Posterior cingulate gyrus (tissue), 11 donors: ENCODE measurements around the gene MMP23B.
"Not testable (repeated sequence)": the region's sequence is repeated elsewhere in the genome, so short reads cannot be mapped to it uniquely, and the experiment has no call there.

Experiments
- DNase-seq, 10 donors: peaks; one replicate each; pipeline versions ENCODE4 v3.0.0 to v3.0.0-alpha.2; 2020 to 2021; ENCODE audit warnings: mixed read lengths in 3 of 10
- intact Hi-C: fragments of 100-400 bp; cut with DNase I; formaldehyde crosslinking; loops from one replicate; pipeline ENCODE4 v1.15.1; 2023

MMP23B gene

GRCh38 chr1:1629430-1630190, 2.4 kb upstream of the MMP23B start:
- peak in 4 of 10 donors; percentile 24 to 76 (median 62) for DNase-seq
- intact Hi-C loops, result no loop called here

- intact Hi-C loops, result no loop called here
- DNase-seq, result peak in 9 of 10 donors; percentile 34 to 96 (median 68)
Measured at GRCh38 chr1:1630191-1630964, 1.6 kb upstream of the MMP23B start.

DNA sequence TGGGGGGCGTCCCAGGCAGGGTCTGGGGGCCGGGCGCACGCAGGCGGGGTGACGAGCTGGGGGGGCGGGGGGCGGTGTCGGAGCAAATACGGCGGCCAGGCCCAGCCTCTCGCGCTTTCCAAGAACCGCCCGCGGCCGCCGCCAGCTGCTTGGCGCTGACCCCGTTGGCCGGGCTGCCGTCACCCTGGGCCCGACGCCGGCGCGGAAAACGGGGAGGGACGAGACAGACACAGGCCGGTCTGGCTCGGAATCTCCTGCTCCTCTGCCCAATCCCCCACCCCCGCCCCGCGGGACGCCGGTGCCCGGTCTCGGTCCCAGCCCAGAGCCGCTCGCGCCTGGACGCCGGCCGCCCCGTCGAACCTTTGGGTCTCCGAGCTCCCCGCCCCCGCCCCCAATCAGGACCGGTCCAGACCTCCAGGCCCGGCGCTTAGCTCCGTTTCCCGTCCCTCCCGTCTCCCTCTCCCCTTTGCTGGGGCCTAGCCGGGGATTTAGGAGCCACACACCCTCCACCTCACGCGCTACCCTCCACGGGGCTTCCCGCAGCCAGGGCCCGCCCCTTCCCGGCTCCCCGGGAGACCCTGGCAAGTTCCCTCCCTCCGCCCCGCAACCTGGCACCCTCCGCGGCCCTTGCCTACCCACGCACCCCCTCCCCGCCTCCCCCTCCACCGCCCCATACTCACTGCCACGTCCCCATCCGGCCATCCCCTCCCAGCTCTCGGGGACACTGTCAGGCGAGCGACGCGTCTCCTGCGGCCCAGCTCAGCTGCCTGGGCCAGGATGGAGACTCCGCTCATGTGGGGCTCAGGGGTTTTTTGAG, 800 bp upstream of the MMP23B start:
- intact Hi-C loops, result no loop called here
- peak in 5 of 10 donors; percentile 34 to 91 (median 74) for DNase-seq

DNA sequence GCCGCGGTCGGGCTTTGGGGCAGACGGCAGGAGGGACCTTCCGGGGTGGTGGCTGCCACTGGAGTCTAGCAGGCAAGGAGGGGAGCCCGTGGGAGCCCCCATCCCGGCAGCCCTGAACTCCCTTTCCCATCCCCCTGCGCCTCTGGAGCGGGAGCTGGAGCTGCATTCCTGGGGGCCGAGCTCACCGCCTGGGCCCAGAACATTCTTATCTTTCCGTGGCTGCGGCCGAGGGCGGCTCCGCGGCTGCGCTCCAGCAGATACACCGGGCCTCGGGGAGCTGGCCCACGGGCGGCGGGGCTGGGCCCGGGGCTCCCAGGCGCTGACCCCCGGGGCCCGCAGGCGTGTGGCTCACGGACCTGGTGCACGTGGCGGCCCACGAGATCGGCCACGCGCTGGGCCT, 1.4 kb downstream of the MMP23B start:
- not testable (repeated sequence) for DNase-seq

DNA sequence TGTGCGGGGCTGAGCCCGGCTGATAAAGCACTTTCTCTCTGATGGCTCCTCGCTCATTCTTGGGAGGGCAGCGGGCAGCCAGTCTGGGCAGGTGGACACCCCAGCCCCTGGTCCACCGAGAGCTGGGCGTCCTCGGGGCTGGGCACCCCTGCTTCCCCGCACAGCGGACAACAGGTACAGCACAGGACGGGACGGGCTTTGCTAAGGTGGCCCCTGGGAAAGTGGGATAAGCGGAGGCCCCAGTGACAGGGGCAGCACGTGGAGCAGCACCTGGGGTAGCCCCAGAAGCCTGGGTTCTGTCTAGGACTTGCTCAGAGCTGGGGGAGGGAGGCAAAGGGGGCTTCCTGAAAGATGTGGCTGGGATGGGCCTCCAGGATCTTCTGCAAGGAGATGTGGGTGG, 2.6 kb downstream of the MMP23B start:
- DNase-seq, result peak in 3 of 10 donors; percentile 57 to 81 (median 75)
- intact Hi-C loops, result not testable (repeated sequence)

More for the DNA sequence above, 1.4 kb downstream of the MMP23B start:
- intact Hi-C loops, result not testable (repeated sequence)

DNA sequence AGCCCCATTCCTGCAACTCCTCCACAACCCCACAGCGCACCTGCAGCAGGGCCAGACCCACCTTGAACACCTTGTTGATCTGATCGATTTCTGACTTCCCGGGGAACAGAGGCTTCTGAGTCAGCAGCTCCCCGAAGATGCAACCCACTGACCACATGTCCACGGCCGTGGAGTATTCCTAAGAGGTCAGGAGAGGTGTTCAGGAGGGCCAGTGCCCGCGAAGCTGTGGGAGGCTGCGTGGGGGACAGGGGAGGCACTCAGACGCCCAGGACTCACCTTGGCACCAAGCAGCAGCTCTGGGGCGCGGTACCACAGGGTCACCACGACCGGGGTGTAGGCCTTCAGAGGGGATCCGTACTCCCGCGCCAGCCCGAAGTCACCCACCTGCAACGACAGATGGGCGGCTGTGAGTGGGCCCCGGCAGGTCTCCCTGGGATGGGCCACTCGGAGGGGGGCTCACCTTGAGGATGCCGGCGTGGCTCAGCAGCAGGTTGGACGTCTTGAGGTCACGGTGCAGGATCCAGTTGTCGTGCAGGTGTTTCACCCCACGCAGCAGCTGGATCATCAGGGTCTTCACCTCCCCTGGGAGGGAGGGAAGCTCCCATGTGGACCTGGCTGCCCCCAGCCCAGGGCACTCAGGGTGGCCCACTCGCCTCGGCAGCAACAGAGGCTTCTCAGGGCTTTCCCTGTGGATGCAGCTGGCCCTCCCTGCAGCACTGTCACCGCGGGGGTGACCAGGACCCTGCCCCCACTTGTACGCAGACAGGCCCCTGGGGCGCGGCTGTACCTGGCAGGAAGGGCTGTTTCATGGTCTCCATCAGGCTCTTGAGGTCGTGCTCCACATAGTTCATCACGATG, 4.9 kb downstream of the MMP23B start:
- intact Hi-C loops, result not testable (repeated sequence)

DNA sequence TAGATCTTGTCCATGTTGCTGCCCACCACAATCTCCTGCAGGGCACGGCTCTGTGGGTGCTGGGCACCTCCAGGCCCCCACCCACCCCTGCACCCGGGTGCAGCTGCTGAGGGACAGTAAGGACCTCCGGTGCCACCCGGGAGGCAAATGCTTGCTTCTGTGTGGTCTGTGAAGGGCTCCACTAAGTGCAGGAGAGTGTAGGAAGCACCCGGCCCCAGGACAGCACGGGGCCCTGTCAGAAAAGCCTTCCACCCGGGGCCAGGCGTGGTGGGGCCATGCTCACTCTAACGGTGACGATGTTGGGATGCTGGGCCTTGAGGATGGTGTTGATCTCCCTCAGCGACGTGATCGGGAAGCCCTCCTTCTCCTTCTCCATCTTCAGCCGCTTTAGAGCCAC, 5.5 kb downstream of the MMP23B start:
- intact Hi-C loops, result not testable (repeated sequence)
- DNase-seq, result peak in 2 of 10 donors; percentile 27 to 40

More for the DNA sequence above, 4.9 kb downstream of the MMP23B start:
- peak in 4 of 10 donors; percentile 20 to 71 (median 45) for DNase-seq

DNA sequence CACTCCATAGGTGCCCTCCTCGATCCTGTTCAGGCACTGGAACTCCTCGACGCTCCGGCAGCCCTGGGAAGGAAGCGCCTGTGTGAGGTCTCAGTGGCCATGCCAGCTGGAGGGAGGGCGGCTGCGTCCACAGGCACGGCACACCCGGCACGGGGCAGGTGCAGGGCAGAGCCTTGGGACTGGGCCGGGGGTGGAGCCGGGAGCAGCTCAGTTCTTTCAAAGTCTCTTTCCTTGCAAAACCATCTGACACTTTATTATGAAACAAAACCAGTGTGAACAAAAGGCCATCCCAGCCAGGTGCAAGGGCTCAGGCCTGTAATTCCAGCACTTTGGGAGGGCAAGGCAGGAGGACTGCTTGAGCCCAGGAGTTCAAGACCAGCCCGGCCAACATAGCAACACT, 6.6 kb downstream of the MMP23B start:
- intact Hi-C loops, result not testable (repeated sequence)
- DNase-seq, result peak in 4 of 10 donors; percentile 25 to 72 (median 64)

GRCh38 chr1:1639368-1639767, 7.4 kb downstream of the MMP23B start:
- intact Hi-C loops, result not testable (repeated sequence)
- peak in 1 of 10 donors; percentile 55 for DNase-seq

DNA sequence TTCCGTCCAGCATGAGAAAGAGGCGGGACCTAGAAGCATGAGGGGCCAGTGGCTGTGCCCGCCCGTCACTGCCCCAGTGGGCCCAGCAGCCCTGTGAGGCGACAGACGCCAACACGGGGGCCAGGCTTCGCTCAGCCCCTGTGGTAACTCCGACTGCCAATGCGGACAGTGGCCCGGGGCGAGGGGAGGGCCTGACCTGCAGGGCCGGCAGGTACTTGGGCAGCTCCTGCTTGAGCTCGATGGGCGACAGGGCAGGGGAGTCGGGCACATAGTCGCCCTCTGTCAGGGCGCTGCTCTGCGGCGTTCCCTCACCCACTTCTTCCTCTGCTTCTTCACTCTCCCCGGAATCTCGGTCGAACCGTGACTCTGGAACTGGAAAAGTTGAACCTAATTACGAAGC, 8.1 kb downstream of the MMP23B start:
- intact Hi-C loops, result not testable (repeated sequence)
- peak in 1 of 10 donors; percentile 57 for DNase-seq

DNA sequence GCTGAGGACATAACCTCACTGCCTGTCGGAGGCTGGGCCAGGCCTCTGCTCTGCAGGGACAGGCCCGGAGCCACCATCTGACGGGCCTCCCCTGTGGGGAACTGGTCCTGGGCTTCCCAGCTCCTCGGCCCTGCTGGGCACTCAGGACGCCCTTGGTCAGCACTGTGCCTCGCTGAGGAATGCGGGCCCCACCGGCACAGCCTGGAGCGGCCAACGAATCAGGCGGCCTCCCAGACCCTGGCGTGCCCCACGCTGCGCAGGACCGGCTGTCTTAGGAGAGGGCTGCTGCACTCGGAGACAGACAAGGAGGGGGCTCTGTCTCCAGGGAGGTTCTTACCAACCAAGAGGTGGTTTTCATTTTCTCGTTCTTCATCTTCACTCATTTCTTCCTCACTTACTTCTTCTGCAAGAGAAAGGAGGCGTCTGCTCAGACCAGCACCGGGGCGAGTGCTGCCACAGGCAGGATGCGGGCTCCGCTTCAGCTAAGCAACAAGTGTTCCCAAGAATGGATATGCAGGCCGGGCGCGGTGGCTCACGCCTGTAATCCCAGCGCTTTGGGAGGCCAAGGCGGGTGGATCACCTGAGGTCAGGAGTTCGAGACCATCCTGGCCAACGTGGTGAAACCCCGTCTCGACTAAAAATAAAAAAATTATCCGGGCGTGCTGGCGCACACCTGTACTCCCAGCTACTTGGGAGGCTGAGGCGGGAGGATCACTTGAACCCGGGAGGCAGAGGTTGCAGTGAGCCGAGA, 8.9 kb downstream of the MMP23B start:
- DNase-seq, result peak in 1 of 10 donors; percentile 32
- intact Hi-C loops, result not testable (repeated sequence)

GRCh38 chr1:1646326-1646725, 14.4 kb downstream of the MMP23B start:
- not testable (repeated sequence) for DNase-seq

DNA sequence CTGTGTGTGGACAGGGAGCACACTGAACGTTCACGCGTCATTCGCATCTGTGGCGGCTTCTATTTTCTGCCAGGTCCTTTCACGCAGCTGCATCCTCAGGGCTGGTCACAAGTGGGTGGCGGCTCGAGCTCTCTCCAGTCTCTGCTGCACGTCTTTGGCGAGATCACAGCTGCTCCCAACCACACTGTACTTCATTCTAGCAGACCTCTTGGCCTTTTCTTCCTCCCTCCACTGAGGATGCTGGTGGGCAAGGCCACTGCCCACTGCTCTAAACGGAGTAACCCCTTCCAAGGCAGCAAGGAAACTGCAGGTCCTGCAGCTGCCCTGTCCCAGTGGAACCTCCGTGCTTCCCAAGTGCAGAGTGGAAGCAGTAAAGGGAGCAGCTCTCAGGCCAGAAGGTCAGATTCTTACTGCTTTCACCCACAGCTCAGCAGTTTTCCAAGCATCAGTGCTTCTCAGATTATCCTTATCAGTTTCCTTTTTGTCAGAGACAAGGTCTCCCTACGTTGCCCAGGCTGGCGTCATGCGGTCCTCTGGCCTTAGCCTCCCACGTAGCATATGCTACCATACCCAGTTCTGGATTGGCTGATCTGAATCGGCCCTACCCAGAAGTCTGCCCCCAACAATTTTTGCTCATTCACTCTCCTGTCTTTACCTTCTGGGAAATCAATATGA, 15.7 kb downstream of the MMP23B start:
- peak in 1 of 10 donors; percentile 60 for DNase-seq
- intact Hi-C loops, result not testable (repeated sequence)

More at GRCh38 chr1:1646326-1646725, 14.4 kb downstream of the MMP23B start:
- intact Hi-C loops, result not testable (repeated sequence)

GRCh38 chr1:1648265-1648664, 16.3 kb downstream of the MMP23B start:
- DNase-seq, result peak in 1 of 10 donors; percentile 69
- intact Hi-C loops, result not testable (repeated sequence)

GRCh38 chr1:1658583-1659549, 26.9 kb downstream of the MMP23B start, which contains the start of gene CDK11B:
CDK11B (minus strand) TSS chr1:1659004; CDS start chr1:1657485, 1,519 bp downstream.
- DNase-seq, result peak; percentile 88 to 98 (median 95)
- intact Hi-C loops, result not testable (repeated sequence)

DNA sequence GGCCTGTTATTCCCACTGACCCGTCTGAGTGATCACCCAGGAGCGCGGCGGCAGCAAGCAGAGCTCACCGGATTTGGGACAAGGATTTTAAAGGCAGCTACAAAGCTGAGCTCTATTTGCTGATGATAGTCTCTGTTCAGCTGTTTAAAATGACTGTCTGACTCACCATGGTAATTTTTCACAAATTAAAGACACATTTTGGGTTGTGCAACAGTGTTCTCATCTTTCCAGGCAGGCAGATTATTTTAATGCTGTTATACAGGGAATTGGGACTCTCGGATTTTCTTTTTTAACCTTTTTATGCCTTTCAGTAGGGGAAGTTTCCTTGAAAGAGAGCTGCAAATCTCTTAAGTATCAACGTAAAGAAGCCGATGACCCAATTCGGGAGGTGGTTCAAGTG, 30.4 kb downstream of the MMP23B start:
- intact Hi-C loops, DNase-seq: not testable (repeated sequence)
